Heart left ventricle (tissue), 13 donors: Measurements from ENCODE around the gene PTPRC.

Experiments used
- POLR2A ChIP-seq, 2 donors: fragments of 450-650 bp; IDR thresholded peaks; one replicate each; pipeline ENCODE4 v1.6.1; 2017; ENCODE audit warnings: antibody characterized with exemption in 2 of 2, mild to moderate bottlenecking in 2 of 2, moderate library complexity in 2 of 2
- TF ChIP-seq, protein P1 (sequence below), 12 donors: fragments of 200-600 bp; sonication (generic) in 4 of 12; IDR thresholded peaks; one replicate each; pipeline versions ENCODE4 v1.5.0 to v1.8.0; 2018 to 2022; ENCODE audit warnings: antibody characterized with exemption in 12 of 12, mild to moderate bottlenecking in 5 of 12
- donor health status: ischemic (EF 13 %, LVEDD 7.1; RV severe dilation, severe dysfunction).
- donor health status: DM: no; HTN: yes; CAD: no.
- donor health status: DM: no; HTN: no; CAD: no.
- donor health status: ischemic (EF 25% LVEDD 6.9; RV normal size, moderate dysfunction).
- donor health status: ischemic (EF 25% LVEDD 5.7; RV mildly dilated, moderate dysfunction).
- donor health status: ischemic (EF 35%, LVEDD 5.7; RV mildly dilated, moderate dysfunction).
- donor health status: nonischemic (EF 11% LVEDD 7.7; RV severe dilation, severe dysfunction).
- donor health status: DM: yes; HTN: yes; CAD: no.
- donor health status: PGD.
- donor health status: ischemic (EF 29% LVEDD 5.4; RV normal size, mild dysfunction).
- donor health status: nonischemic (EF 23%, LVEDD 6.1; RV moderate dilation, normal function).

DNA sequence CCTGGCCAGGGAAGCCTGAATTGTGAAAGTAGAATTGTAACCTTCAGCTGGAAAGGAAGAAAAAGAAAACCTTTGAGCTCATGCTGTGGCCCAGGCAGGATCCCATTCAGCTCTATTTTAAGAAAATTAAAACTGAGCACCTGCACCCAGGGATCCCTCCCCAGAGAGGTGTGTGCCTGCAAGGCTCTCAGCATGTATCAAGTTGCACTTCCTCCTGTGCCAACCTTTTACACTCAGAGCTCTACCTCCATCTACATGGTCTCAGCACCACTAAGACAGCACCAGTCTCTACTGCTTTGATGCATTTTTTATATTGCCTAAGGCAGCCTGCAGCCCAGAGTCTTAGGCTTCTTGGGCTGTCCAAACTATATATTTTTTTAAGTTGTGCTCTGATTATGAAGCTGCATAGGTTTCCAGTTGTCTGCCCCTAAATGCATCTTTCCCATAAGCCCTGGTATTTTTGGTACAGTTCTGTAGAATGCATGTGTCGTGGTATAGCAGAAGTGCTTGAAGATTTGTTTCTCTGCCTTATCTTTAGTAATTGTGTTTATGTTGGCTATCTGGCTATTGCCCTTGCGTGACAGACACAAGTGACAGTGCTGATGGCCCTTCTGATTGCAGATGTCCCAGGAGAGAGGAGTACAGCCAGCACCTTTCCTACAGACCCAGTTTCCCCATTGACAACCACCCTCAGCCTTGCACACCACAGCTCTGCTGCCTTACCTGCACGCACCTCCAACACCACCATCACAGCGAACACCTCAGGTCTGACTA is 63.1 kb downstream of the PTPRC start:
- TF ChIP-seq POLR2A (IDR thresholded peaks at IDR 0.05), result no peak
- TF ChIP-seq, protein P1, sequence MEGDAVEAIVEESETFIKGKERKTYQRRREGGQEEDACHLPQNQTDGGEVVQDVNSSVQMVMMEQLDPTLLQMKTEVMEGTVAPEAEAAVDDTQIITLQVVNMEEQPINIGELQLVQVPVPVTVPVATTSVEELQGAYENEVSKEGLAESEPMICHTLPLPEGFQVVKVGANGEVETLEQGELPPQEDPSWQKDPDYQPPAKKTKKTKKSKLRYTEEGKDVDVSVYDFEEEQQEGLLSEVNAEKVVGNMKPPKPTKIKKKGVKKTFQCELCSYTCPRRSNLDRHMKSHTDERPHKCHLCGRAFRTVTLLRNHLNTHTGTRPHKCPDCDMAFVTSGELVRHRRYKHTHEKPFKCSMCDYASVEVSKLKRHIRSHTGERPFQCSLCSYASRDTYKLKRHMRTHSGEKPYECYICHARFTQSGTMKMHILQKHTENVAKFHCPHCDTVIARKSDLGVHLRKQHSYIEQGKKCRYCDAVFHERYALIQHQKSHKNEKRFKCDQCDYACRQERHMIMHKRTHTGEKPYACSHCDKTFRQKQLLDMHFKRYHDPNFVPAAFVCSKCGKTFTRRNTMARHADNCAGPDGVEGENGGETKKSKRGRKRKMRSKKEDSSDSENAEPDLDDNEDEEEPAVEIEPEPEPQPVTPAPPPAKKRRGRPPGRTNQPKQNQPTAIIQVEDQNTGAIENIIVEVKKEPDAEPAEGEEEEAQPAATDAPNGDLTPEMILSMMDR (IDR thresholded peaks at IDR 0.05), result no peak
